ENCODE measurements around the gene RPS28.
"Not testable (repeated sequence)": the region's sequence is repeated elsewhere in the genome, so short reads cannot be mapped to it uniquely, and the experiment has no call there.

Gene RPS28

DNA sequence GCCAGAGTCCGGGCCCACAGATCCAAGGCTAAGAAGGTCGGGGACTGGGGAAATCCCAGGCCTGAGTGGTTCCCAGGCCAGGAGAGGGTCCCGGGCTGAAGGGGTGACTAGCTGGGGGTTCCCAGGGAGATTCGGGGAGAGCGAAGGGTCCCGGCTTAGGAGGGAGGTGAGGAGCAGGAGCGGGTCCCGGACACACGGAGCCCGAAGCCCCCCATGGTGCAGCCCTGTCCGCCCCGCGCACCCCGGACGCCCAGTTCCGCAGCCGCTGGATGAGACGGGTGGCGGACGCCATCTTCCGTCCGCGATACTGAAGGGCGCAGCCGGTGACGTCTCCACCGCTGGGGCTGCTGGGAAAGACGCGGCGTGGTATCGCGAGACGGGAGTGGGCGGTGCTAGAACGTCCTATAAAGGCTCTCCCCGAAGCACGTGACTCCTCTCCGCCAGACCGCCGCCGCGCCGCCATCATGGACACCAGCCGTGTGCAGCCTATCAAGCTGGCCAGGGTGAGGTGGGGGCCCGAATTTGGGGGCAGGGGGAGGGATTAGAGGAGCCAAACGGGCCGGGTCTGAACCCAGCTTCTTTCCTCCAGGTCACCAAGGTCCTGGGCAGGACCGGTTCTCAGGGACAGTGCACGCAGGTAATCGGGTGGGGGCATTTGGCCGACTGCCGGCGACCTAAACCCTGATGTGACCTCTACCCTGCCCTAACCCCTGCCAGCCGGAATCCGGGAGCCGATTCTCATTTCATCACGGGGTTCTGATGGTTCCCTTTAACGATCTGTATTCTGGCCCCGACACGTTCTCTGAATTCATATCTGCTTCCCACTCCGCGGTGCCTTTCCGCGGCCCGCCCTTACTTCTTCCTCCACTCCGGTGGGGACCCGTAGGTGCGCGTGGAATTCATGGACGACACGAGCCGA is at the start of gene RPS28, which contains the start of gene NDUFA7:
Gene RPS28, plus strand, starts transcription at position 430 of the 919 bp plus-strand sequence. Its CDS starts 35 bp downstream, at position 465.
Gene NDUFA7, minus strand, starts transcription at position 309 of the 919 bp plus-strand sequence. Its CDS starts 17 bp downstream, at position 292.
- peaks cover 12% of the 10 kb centered on the region for H3K4me1 ChIP-seq (ENCODE audit: control insufficient read depth, insufficient read depth, low read length, unreplicated experiment)
- H3K36me3 ChIP-seq (ENCODE audit: insufficient read depth, low read length) = peaks cover 5% of the 10 kb centered on the region; the same call in 1 of the 2 replicates
- H3K27ac ChIP-seq (ENCODE audit: low read depth, low read length) = peak within 1 kb of the TSS; percentile 70
- no peaks in the 10 kb centered on the region for H3K27me3 ChIP-seq (ENCODE audit: insufficient read depth, low read length)
- peaks cover 42% of the 10 kb centered on the region for H3K79me2 ChIP-seq (ENCODE audit: control insufficient read depth, insufficient read depth, low read length, unreplicated experiment)
- H3K4me3 ChIP-seq (ENCODE audit: low read depth, low read length) = peak within 1 kb of the TSS; percentile 96
- peak within 1 kb of the TSS; percentile 60 for H2AFZ ChIP-seq (ENCODE audit: low read length, unreplicated experiment)

DNA sequence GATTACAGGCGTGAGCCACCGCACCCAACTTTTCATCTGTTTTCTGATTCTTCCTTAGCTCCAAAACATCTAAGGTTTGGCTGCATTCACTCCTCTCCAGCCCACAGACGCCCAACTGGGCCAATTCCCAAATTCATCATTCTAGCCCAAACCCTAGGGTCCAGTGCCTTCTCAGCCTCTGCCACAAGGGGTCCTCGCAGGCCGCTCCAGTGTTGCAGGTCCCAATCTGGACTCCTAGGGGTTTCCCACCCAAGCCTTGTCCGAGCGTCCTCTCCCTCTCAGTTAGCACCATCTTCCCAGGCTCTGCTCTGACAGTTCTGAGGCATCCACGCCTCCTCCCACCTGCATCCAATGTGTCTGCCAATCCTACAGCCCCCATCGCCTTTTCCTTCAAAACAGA is 44.8 kb upstream of the RPS28 start:
- H3K79me2 ChIP-seq (ENCODE audit: control insufficient read depth, insufficient read depth, low read length, unreplicated experiment); H3K4me1 ChIP-seq (ENCODE audit: control insufficient read depth, insufficient read depth, low read length, unreplicated experiment); H3K36me3 ChIP-seq (ENCODE audit: insufficient read depth, low read length); H3K27me3 ChIP-seq (ENCODE audit: insufficient read depth, low read length); H2AFZ ChIP-seq (ENCODE audit: low read length, unreplicated experiment); H3K27ac ChIP-seq (ENCODE audit: low read depth, low read length); H3K4me3 ChIP-seq (ENCODE audit: low read depth, low read length): not testable (repeated sequence)

DNA sequence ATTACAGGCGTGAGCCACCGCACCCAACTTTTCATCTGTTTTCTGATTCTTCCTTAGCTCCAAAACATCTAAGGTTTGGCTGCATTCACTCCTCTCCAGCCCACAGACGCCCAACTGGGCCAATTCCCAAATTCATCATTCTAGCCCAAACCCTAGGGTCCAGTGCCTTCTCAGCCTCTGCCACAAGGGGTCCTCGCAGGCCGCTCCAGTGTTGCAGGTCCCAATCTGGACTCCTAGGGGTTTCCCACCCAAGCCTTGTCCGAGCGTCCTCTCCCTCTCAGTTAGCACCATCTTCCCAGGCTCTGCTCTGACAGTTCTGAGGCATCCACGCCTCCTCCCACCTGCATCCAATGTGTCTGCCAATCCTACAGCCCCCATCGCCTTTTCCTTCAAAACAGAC is 30.0 kb upstream of the RPS28 start:
- H3K36me3 ChIP-seq (ENCODE audit: insufficient read depth, low read length); H2AFZ ChIP-seq (ENCODE audit: low read length, unreplicated experiment); H3K79me2 ChIP-seq (ENCODE audit: control insufficient read depth, insufficient read depth, low read length, unreplicated experiment); H3K27me3 ChIP-seq (ENCODE audit: insufficient read depth, low read length); H3K4me3 ChIP-seq (ENCODE audit: low read depth, low read length); H3K27ac ChIP-seq (ENCODE audit: low read depth, low read length); H3K4me1 ChIP-seq (ENCODE audit: control insufficient read depth, insufficient read depth, low read length, unreplicated experiment): not testable (repeated sequence)

DNA sequence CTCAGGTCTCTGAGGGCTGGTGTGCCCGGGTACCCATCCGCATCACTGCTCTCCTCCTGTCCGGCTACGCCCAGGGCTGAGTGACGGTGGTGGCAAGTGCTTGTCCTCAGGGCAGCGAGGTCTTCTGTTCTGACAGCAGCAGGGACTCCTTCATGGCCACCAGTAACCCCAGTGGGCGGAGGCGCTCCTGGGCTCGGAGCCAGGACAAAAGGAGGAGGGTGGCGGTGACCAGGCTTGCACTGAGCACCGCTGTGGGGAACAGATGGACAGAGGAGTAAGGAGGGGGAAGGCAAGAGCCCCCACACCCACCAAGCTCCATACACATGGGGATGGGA is 19.0 kb upstream of the RPS28 start:
- Histone ChIP-seq H3K27ac (ENCODE audit: low read depth, low read length) (no peak overlapping the region), H3K27me3 (ENCODE audit: insufficient read depth, low read length) (no peaks in the 10 kb centered on the region), H3K36me3 (ENCODE audit: insufficient read depth, low read length) (no peaks in the 10 kb centered on the region), H2AFZ (ENCODE audit: low read length, unreplicated experiment) (no peak overlapping the region), H3K4me1 (ENCODE audit: control insufficient read depth, insufficient read depth, low read length, unreplicated experiment) (no peaks in the 10 kb centered on the region), H3K4me3 (ENCODE audit: low read depth, low read length) (no peak overlapping the region), H3K79me2 (ENCODE audit: control insufficient read depth, insufficient read depth, low read length, unreplicated experiment) (no peaks in the 10 kb centered on the region)

DNA sequence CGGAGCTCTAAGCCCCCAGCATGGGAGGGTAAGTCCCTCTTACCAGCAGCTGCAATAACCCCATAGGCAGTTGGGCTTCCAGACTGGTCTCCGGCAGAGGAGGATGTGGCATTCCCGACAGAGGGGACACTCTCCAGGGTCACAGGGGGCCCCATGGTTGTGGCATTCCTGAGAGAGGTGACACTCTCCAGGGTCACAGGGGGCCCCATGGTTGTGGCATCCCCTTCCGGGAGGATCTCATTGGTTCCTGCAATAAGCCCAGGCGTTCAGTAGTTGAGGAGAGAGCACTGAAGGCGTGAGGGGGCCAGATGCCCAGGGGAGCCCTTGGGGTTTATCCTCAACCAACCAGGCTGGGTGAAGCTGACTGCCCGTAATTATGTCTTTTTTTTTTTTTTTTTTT is 18.6 kb upstream of the RPS28 start:
- Histone ChIP-seq H3K36me3 (ENCODE audit: insufficient read depth, low read length) (no peaks in the 10 kb centered on the region), H3K4me3 (ENCODE audit: low read depth, low read length) (no peak overlapping the region), H3K4me1 (ENCODE audit: control insufficient read depth, insufficient read depth, low read length, unreplicated experiment) (no peaks in the 10 kb centered on the region), H3K79me2 (ENCODE audit: control insufficient read depth, insufficient read depth, low read length, unreplicated experiment) (peaks cover 3% of the 10 kb centered on the region), H3K27ac (ENCODE audit: low read depth, low read length) (no peak overlapping the region), H2AFZ (ENCODE audit: low read length, unreplicated experiment) (no peak overlapping the region), H3K27me3 (ENCODE audit: insufficient read depth, low read length) (no peaks in the 10 kb centered on the region)

DNA sequence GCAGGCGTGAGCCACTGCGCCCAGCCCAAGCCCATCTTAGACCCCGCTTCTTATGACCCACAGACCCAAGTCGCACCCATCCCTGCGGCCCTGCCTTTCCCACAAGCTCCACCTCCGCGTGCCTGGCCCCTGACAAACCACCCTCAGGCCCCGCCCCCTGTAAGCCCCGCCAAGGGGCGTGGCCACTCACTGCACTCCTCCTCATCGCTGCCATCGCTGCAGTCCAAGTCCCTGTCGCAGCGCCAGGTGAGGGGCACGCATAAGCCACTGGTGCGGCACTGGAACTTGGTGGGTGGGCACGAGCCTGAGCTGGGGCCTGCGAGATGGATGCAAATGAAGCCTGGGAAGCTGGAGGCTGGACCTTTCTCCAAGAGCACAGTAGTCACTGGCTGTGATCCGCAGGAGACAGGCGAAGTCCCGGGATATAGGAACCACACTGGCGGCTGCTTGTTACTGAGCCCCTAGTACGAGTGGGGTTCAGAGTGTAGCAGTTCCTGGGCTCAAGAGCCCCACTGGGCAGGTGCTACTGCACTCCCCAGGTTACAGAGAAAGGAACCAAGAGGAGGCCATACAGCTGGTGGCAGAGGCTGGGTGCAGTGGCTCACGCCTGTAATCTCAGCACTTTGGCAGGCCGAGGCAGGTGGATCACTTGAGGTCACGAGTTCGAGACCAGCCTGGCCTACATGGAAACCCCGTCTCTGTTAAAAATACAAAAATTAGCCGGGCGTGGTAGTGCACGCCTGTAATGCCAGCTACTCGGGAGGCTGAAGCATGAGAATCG is 16.3 kb upstream of the RPS28 start:
- Histone ChIP-seq H2AFZ (ENCODE audit: low read length, unreplicated experiment) (no peak overlapping the region), H3K27me3 (ENCODE audit: insufficient read depth, low read length) (no peaks in the 10 kb centered on the region), H3K4me1 (ENCODE audit: control insufficient read depth, insufficient read depth, low read length, unreplicated experiment) (no peaks in the 10 kb centered on the region), H3K79me2 (ENCODE audit: control insufficient read depth, insufficient read depth, low read length, unreplicated experiment) (peaks cover 3% of the 10 kb centered on the region), H3K4me3 (ENCODE audit: low read depth, low read length) (no peak overlapping the region), H3K36me3 (ENCODE audit: insufficient read depth, low read length) (no peaks in the 10 kb centered on the region), H3K27ac (ENCODE audit: low read depth, low read length) (no peak overlapping the region)

GRCh38 chr19:8305798-8306197 is 15.5 kb upstream of the RPS28 start:
- peaks cover 3% of the 10 kb centered on the region for H3K79me2 ChIP-seq (ENCODE audit: control insufficient read depth, insufficient read depth, low read length, unreplicated experiment)
- H3K27ac ChIP-seq (ENCODE audit: low read depth, low read length) = no peak overlapping the region
- H3K27me3 ChIP-seq (ENCODE audit: insufficient read depth, low read length) = no peaks in the 10 kb centered on the region
- no peak overlapping the region for H2AFZ ChIP-seq (ENCODE audit: low read length, unreplicated experiment)
- no peaks in the 10 kb centered on the region for H3K36me3 ChIP-seq (ENCODE audit: insufficient read depth, low read length)
- H3K4me1 ChIP-seq (ENCODE audit: control insufficient read depth, insufficient read depth, low read length, unreplicated experiment) = no peaks in the 10 kb centered on the region
- H3K4me3 ChIP-seq (ENCODE audit: low read depth, low read length) = no peak overlapping the region

- Histone ChIP-seq H3K27ac (ENCODE audit: low read depth, low read length) (no peak overlapping the region), H3K4me3 (ENCODE audit: low read depth, low read length) (no peak overlapping the region), H3K27me3 (ENCODE audit: insufficient read depth, low read length) (no peaks in the 10 kb centered on the region)
Measured at GRCh38 chr19:8306235-8307054, 14.9 kb upstream of the RPS28 start.

GRCh38 chr19:8307400-8307964 is 13.8 kb upstream of the RPS28 start:
- H3K79me2 ChIP-seq (ENCODE audit: control insufficient read depth, insufficient read depth, low read length, unreplicated experiment) = peaks cover 3% of the 10 kb centered on the region
- H3K4me3 ChIP-seq (ENCODE audit: low read depth, low read length) = peak overlapping the region; percentile 89
- no peak overlapping the region for H2AFZ ChIP-seq (ENCODE audit: low read length, unreplicated experiment)
- H3K36me3 ChIP-seq (ENCODE audit: insufficient read depth, low read length) = no peaks in the 10 kb centered on the region
- no peaks in the 10 kb centered on the region for H3K4me1 ChIP-seq (ENCODE audit: control insufficient read depth, insufficient read depth, low read length, unreplicated experiment)
- H3K27me3 ChIP-seq (ENCODE audit: insufficient read depth, low read length) = no peaks in the 10 kb centered on the region
- H3K27ac ChIP-seq (ENCODE audit: low read depth, low read length) = no peak overlapping the region

More at GRCh38 chr19:8306235-8307054, 14.9 kb upstream of the RPS28 start:
- Histone ChIP-seq H3K4me1 (ENCODE audit: control insufficient read depth, insufficient read depth, low read length, unreplicated experiment) (no peaks in the 10 kb centered on the region), H2AFZ (ENCODE audit: low read length, unreplicated experiment) (no peak overlapping the region), H3K79me2 (ENCODE audit: control insufficient read depth, insufficient read depth, low read length, unreplicated experiment) (peaks cover 3% of the 10 kb centered on the region), H3K36me3 (ENCODE audit: insufficient read depth, low read length) (no peaks in the 10 kb centered on the region)

Data from ACC112 (cell line).